HepG2 (cell line): ENCODE results near the gene ACSL3. TPM values are rescaled to one million over a fixed set of nuclear protein-coding genes. Genes with fewer than 3 reads are reported as not detected.
A peak's percentile ranks its signal among the peaks of the same experiment; 100 is the strongest.

Experiments
- ATF4 ChIP-seq, 2 experiments: fragments of 450-650 bp in 1 of 2; sonication (generic) in 1 of 2; formaldehyde crosslinking; IDR thresholded peaks; 2 replicates each; pipeline versions ENCODE4 v1.5.0 to v1.8.0; 2020 to 2022; ENCODE audit warnings: mild to moderate bottlenecking in 1 of 2, missing genetic modification reagents in 1 of 2
- ELK4 ChIP-seq: sonication (generic); formaldehyde crosslinking; IDR thresholded peaks from 2 replicates; pipeline ENCODE4 v1.9.0; 2021; ENCODE audit warnings: missing genetic modification reagents, borderline replicate concordance
- HINFP ChIP-seq: sonication (generic); formaldehyde crosslinking; IDR thresholded peaks from 2 replicates; pipeline ENCODE4 v1.4.0; 2020; ENCODE audit warnings: low read depth, mild to moderate bottlenecking, missing genetic modification reagents
- HNF4A ChIP-seq: sonication (generic); formaldehyde crosslinking; IDR thresholded peaks from 2 replicates; pipeline ENCODE4 v1.4.0; 2020; ENCODE audit warnings: missing genetic modification reagents
- RBM22 ChIP-seq: fragments of 200-400 bp; formaldehyde crosslinking; optimal IDR thresholded peaks from 2 replicates; pipeline ENCODE3; 2017; ENCODE audit warnings: mild to moderate bottlenecking, low read length, moderate library complexity
- RORA ChIP-seq: sonication (generic); formaldehyde crosslinking; IDR thresholded peaks from 2 replicates; pipeline ENCODE4 v1.5.0; 2020; ENCODE audit warnings: mild to moderate bottlenecking, missing genetic modification reagents, moderate library complexity
- TCF12 ChIP-seq, 2 experiments: fragments of 450-650 bp in 1 of 2; sonication (generic) in 1 of 2; formaldehyde crosslinking in 1 of 2; IDR thresholded peaks; 2 replicates each; pipeline versions ENCODE4 v1.6.1 to v1.8.0; 2017 to 2022; ENCODE audit warnings: antibody characterized with exemption in 1 of 2, mild to moderate bottlenecking in 1 of 2, missing genetic modification reagents in 1 of 2, moderate library complexity in 1 of 2
- TFDP1 ChIP-seq: IDR thresholded peaks from 2 replicates; pipeline ENCODE4 v1.6.1; 2016; ENCODE audit warnings: missing compliant biosample characterization, missing genetic modification reagents, borderline replicate concordance
- USF2 ChIP-seq, 2 experiments: sonication (generic) in 1 of 2; formaldehyde crosslinking in 1 of 2; IDR thresholded peaks; 2 replicates each; pipeline versions ENCODE4 v1.5.1 to v1.6.1; 2011 to 2020; ENCODE audit warnings: borderline replicate concordance in 1 of 2, low read depth in 1 of 2, low read length in 1 of 2, mild to moderate bottlenecking in 1 of 2, missing genetic modification reagents in 1 of 2, moderate library complexity in 1 of 2
- ZBTB34 ChIP-seq: sonication (generic); formaldehyde crosslinking; IDR thresholded peaks from 2 replicates; pipeline ENCODE4 v1.8.0; 2022; ENCODE audit warnings: mild to moderate bottlenecking, missing genetic modification reagents
- ZFP41 ChIP-seq: sonication (generic); formaldehyde crosslinking; IDR thresholded peaks from 2 replicates; pipeline ENCODE4 v1.4.0; 2020; ENCODE audit warnings: mild to moderate bottlenecking, missing genetic modification reagents, borderline replicate concordance
- ZNF138 ChIP-seq: sonication (generic); formaldehyde crosslinking; IDR thresholded peaks from 2 replicates; pipeline ENCODE4 v1.5.0; 2020; ENCODE audit warnings: mild to moderate bottlenecking, low read depth, missing genetic modification reagents
- ZNF224 ChIP-seq: sonication (generic); formaldehyde crosslinking; IDR thresholded peaks from 2 replicates; pipeline ENCODE4 v1.5.0; 2020; ENCODE audit warnings: mild to moderate bottlenecking, missing genetic modification reagents
- ZNF460 ChIP-seq: sonication (generic); formaldehyde crosslinking; IDR thresholded peaks from 2 replicates; pipeline ENCODE4 v1.5.1; 2020; ENCODE audit warnings: missing genetic modification reagents, mild to moderate bottlenecking, borderline replicate concordance
- ZNF7 ChIP-seq: IDR thresholded peaks from 2 replicates; pipeline ENCODE4 v1.6.1; 2016; ENCODE audit warnings: missing biosample characterization, missing genetic modification reagents
- ZSCAN29 ChIP-seq: sonication (generic); formaldehyde crosslinking; conservative IDR thresholded peaks from 2 replicates; pipeline ENCODE4 v1.4.0; 2020; ENCODE audit warnings: mild to moderate bottlenecking, missing genetic modification reagents
- polyA plus RNA-seq, 8 experiments: library from polyadenylated mRNA; depleted of rRNA in 3 of 8; stranded (reverse) in 7 of 8; unstranded in 1 of 8; fragments of >200 nt; fragmentation: Illumina TruSeq in 4 of 8; extraction: Trizol in 4 of 8; gene quantifications; 2 replicates each; pipeline versions ENCODE4 v1.2.1 to v1.2.3, GENCODE V29; 2011 to 2016; ENCODE audit warnings: low read depth in 4 of 8, missing spikeins in 1 of 8, mixed read lengths in 1 of 8; ENCODE audit not compliant: insufficient read depth in 1 of 8
- total RNA-seq, 5 experiments: library from RNA; depleted of rRNA; stranded (reverse); fragments of >200 nt; fragmentation: Illumina TruSeq; extraction: Trizol; gene quantifications; 2 replicates each; pipeline ENCODE4 v1.2.3, GENCODE V29; 2016; ENCODE audit warnings: low read depth in 1 of 5

Gene ACSL3
- total and polyA plus RNA-seq, 2 of the 13 experiments (the other 11 are each of a cell fraction or from before 2014, with no cell fraction given) = 305 to 365 TPM

GRCh38 chr2:222919841-222920526, 59.1 kb downstream of the ACSL3 start (continued):
- TF ChIP-seq ELK4 (no peak), TCF12 (IDR thresholded peaks at IDR 0.05) (no peak), TCF12 (CRISPR knock-in tag; IDR thresholded peaks at IDR 0.05) (no peak), ZNF7 (peak; percentile 72; the same call in 1 of the 2 replicates), ZNF224 (no peak), ZFP41 (CRISPR knock-in tag) (0 out of 2 replicates have a peak, but pooled peaks have one; percentile 43), HNF4A (CRISPR knock-in tag) (no peak), USF2 (IDR thresholded peaks at IDR 0.05; ENCODE audit: low read depth, low read length) (no peak), USF2 (CRISPR knock-in tag; IDR thresholded peaks at IDR 0.05; ENCODE audit: borderline replicate concordance) (0 out of 2 replicates have a peak, but pooled peaks have one; percentile 4), ZSCAN29 (CRISPR knock-in tag) (no peak), RORA (CRISPR knock-in tag) (no peak), ZBTB34 (CRISPR knock-in tag) (no peak), ZNF138 (CRISPR knock-in tag) (no peak), ZNF460 (CRISPR knock-in tag) (no peak), HINFP (CRISPR knock-in tag) (no peak), TFDP1 (no peak), ATF4 (CRISPR knock-in tag; IDR thresholded peaks at IDR 0.05) (no peak), RBM22 (peak; percentile 95)
- TF ChIP-seq, all 625 proteins: peak for 7
